HG03342 (cell line): ENCODE results near the gene IDS.
"Not testable (repeated sequence)": the region's sequence is repeated elsewhere in the genome, so short reads cannot be mapped to it uniquely, and the experiment has no call there.

Experiments used
- ATAC-seq: cut with Tn5 transposase; IDR thresholded peaks from one replicate; pipeline ENCODE4 v1.9.1; 2021; ENCODE audit warnings: mild to moderate bottlenecking, moderate library complexity; ENCODE audit not compliant: unreplicated experiment

IDS gene

GRCh38 chrX:149502923-149503322 is 2.2 kb downstream of the IDS start:
- ATAC-seq: not testable (repeated sequence)

- ATAC-seq: no peak
Measured at GRCh38 chrX:149499766-149500165, 5.3 kb downstream of the IDS start.

GRCh38 chrX:149498767-149499166 is 6.3 kb downstream of the IDS start:
- no peak for ATAC-seq

- ATAC-seq: no peak
Measured at GRCh38 chrX:149497626-149498025, 7.5 kb downstream of the IDS start.

- ATAC-seq: no peak
Measured at GRCh38 chrX:149497054-149497453, 8.1 kb downstream of the IDS start.

- ATAC-seq: no peak
Measured at GRCh38 chrX:149495573-149496071, 9.5 kb downstream of the IDS start.

- ATAC-seq: no peak
Measured at GRCh38 chrX:149494844-149495565, 10.1 kb downstream of the IDS start.

GRCh38 chrX:149493567-149494562 is 11.2 kb downstream of the IDS start:
- ATAC-seq: no peak

GRCh38 chrX:149491812-149492211 is 13.3 kb downstream of the IDS start:
- ATAC-seq: no peak

- no peak for ATAC-seq
Measured at GRCh38 chrX:149490100-149490499, 15.0 kb downstream of the IDS start.

- not testable (repeated sequence) for ATAC-seq
Measured at GRCh38 chrX:149488411-149489052, 16.6 kb downstream of the IDS start.

- ATAC-seq: not testable (repeated sequence)
Measured at GRCh38 chrX:149488008-149488407, 17.1 kb downstream of the IDS start.

- ATAC-seq: no peak
Measured at GRCh38 chrX:149487292-149487691, 17.8 kb downstream of the IDS start.

GRCh38 chrX:149476513-149476912 is 28.6 kb downstream of the IDS start:
- ATAC-seq: peak; percentile 68

GRCh38 chrX:149473966-149474365 is 31.1 kb downstream of the IDS start:
- no peak for ATAC-seq

- no peak for ATAC-seq
Measured at GRCh38 chrX:149473092-149473491, 32.0 kb downstream of the IDS start.

GRCh38 chrX:149472625-149473024 is 32.5 kb downstream of the IDS start:
- ATAC-seq: no peak

GRCh38 chrX:149471397-149471796 is 33.7 kb downstream of the IDS start:
- ATAC-seq: no peak

GRCh38 chrX:149470955-149471354 is 34.2 kb downstream of the IDS start:
- ATAC-seq: peak; percentile 97

- no peak for ATAC-seq
Measured at GRCh38 chrX:149469406-149469805, 35.7 kb downstream of the IDS start.

GRCh38 chrX:149467920-149468319 is 37.2 kb downstream of the IDS start:
- no peak for ATAC-seq
